ENCODE results near the gene MTCL3.

Gene MTCL3

DNA sequence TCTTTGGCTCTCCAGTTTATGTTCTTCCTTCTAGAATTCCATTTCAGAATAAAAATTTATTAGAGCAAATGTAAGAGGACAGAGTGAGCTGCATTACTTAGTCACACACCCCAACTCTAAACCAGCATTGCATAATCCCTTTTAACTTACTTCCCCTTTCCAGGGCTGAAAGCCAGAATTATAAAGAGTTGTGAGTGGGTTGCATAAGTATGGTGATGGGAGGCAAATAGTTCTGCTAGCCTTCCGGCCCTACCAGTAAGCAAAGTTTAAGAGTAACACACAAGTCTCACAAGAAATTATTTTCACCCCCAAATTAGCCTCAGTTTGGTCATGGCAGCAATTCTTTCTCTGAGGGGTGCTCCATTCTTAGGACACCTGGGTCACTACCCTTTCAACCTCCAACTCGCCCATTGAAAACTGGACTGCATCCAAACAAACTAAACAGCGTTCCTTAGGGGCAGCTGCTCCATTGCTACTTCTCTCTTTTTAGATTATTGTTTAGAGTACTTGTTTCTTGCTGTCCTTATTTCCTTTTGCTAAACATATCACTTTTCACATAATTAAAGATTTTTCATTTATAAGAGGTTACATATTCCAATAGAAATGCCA, 61.6 kb downstream of the MTCL3 start:
- ATAC-seq = no peak
- ChIA-PET POLR2A (no interaction called here), CTCF (no interaction called here)
- Histone ChIP-seq H3K9me3 (ENCODE audit: control insufficient read depth, insufficient read depth, low read depth, low read length) (no peaks in the 10 kb centered on the region), H3K27me3 (ENCODE audit: control insufficient read depth, insufficient read depth, low read length) (no peaks in the 10 kb centered on the region), H3K4me3 (ENCODE audit: low read depth in 2 of 2, low read length in 2 of 2) (no peak overlapping the region), H3K36me3 (ENCODE audit: control insufficient read depth, insufficient read depth, low read length) (no peaks in the 10 kb centered on the region), H3K27ac (ENCODE audit: low read length) (no peak overlapping the region), H3K4me1 (ENCODE audit: control insufficient read depth, insufficient read depth, low read length) (no peaks in the 10 kb centered on the region)
- in situ Hi-C loops (cut with HindIII; ENCODE audit: low pct_unique_long_range_greater_than_20kb, low sequenced_read_pairs) (no loop called here), intact Hi-C loops (cut with micrococcal nuclease; ENCODE audit: unreplicated experiment) (no loop called here)
- TF ChIP-seq POLR2AphosphoS5 (IDR thresholded peaks at IDR 0.05; ENCODE audit: low read depth, low read length) (no peak), TCF7L2 (IDR thresholded peaks at IDR 0.05; ENCODE audit: low read depth, low read length) (no peak), REST (IDR thresholded peaks at IDR 0.05; ENCODE audit: insufficient read depth in 1 of 2, low read depth in 2 of 2, low read length in 1 of 2) (no peak), CTCF (IDR thresholded peaks at IDR 0.05) (no peak), SIN3A (IDR thresholded peaks at IDR 0.05; ENCODE audit: borderline replicate concordance, insufficient read depth, low read depth, low read length) (no peak)
- BruUV-seq (replicated peaks) = no TSS peak
- DNase-seq (ENCODE audit: low read depth, low spot score) = no peak

DNA sequence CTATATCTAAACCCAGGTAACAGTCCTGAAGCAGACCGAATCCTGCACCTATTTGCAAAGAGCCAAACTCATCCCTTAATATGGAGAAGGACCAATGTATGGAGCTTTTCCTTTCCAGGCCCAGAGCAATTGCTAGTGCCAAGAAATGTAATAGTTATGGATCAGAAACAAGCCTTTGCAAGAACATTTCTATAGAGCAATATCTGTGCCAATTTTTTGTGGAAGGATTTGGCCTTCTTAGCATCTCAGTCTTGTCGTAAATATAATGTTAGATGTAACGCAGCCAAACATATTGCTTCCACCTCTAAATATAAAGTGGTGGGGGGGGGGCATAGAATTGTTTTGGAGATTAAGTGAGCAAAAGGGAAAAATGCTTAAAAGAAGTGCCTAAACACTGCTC, 62.7 kb downstream of the MTCL3 start:
- Histone ChIP-seq H3K27me3 (ENCODE audit: control insufficient read depth, insufficient read depth, low read length) (no peaks in the 10 kb centered on the region), H3K4me1 (ENCODE audit: control insufficient read depth, insufficient read depth, low read length) (no peaks in the 10 kb centered on the region), H3K4me3 (ENCODE audit: low read depth in 2 of 2, low read length in 2 of 2) (no peak overlapping the region), H3K36me3 (ENCODE audit: control insufficient read depth, insufficient read depth, low read length) (no peaks in the 10 kb centered on the region), H3K27ac (ENCODE audit: low read length) (no peak overlapping the region), H3K9me3 (ENCODE audit: control insufficient read depth, insufficient read depth, low read depth, low read length) (no peaks in the 10 kb centered on the region)
- ChIA-PET POLR2A (interaction anchor here (0.7 kb wide), 1 partner anchor 1257 kb away, joined by 22 read pairs; no protein-coding TSS in a partner anchor), CTCF (no interaction called here)
- intact Hi-C loops (cut with micrococcal nuclease; ENCODE audit: unreplicated experiment) = no loop called here
- ATAC-seq (no peak), DNase-seq (ENCODE audit: low read depth, low spot score) (no peak)
- TF ChIP-seq REST (IDR thresholded peaks at IDR 0.05; ENCODE audit: insufficient read depth in 1 of 2, low read depth in 2 of 2, low read length in 1 of 2) (no peak), TCF7L2 (IDR thresholded peaks at IDR 0.05; ENCODE audit: low read depth, low read length) (no peak), SIN3A (IDR thresholded peaks at IDR 0.05; ENCODE audit: borderline replicate concordance, insufficient read depth, low read depth, low read length) (no peak), CTCF (IDR thresholded peaks at IDR 0.05) (no peak), POLR2AphosphoS5 (IDR thresholded peaks at IDR 0.05; ENCODE audit: low read depth, low read length) (no peak)
- no TSS peak for BruUV-seq (replicated peaks)
- in situ Hi-C loops (cut with HindIII; ENCODE audit: low pct_unique_long_range_greater_than_20kb, low sequenced_read_pairs) = no loop called here
